ENCODE data around the gene CDK17.

DNA sequence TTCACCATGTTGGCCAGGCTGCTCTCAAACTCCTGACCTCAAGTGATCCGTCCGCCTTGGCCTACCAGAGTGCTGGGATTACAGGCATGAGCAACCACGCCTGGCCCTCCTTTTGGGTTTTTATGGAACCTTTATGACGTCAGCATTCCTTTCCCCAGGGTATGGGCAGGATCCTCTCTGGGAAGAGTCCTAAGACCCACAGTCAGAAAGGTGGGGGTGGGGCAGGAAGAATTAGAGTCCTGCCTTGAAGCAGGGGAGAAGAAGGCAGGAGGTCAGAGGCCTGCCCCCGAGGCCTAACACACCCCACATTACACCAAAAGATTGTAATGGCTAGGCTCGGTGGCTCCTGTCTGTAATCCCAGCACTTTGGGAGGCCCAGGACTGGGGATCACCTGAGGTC, 30.8 kb upstream of the CDK17 start:
- TF ChIP-seq, protein P1, sequence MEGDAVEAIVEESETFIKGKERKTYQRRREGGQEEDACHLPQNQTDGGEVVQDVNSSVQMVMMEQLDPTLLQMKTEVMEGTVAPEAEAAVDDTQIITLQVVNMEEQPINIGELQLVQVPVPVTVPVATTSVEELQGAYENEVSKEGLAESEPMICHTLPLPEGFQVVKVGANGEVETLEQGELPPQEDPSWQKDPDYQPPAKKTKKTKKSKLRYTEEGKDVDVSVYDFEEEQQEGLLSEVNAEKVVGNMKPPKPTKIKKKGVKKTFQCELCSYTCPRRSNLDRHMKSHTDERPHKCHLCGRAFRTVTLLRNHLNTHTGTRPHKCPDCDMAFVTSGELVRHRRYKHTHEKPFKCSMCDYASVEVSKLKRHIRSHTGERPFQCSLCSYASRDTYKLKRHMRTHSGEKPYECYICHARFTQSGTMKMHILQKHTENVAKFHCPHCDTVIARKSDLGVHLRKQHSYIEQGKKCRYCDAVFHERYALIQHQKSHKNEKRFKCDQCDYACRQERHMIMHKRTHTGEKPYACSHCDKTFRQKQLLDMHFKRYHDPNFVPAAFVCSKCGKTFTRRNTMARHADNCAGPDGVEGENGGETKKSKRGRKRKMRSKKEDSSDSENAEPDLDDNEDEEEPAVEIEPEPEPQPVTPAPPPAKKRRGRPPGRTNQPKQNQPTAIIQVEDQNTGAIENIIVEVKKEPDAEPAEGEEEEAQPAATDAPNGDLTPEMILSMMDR (conservative IDR thresholded peaks at IDR 0.05 in 1 of 2, IDR thresholded peaks at IDR 0.05 in 1 of 2; ENCODE audit: low read depth in 1 of 2, low read length in 2 of 2) = no peak
- TF ChIP-seq EZH2 (IDR thresholded peaks at IDR 0.05; ENCODE audit: low read length, missing control alignments) = no peak

All from fibroblast of lung (primary cell).